ENCODE measurements around the gene FAM3C. TPM values are rescaled to one million over a fixed set of nuclear protein-coding genes. Genes with fewer than 3 reads are reported as not detected.

The FAM3C gene
- total RNA-seq, 4 donors from 2014 or later: 44.3 to 129 (median 49.0) TPM

- no peak for TF ChIP-seq CTCF (IDR thresholded peaks at IDR 0.05)
- no peak for ATAC-seq (ENCODE audit: low FRiP score)
- no peak for DNase-seq (ENCODE audit: low spot score)
Measured at GRCh38 chr7:121397822-121398221, 1.7 kb upstream of the FAM3C start.

GRCh38 chr7:121397361-121397760 is 1.3 kb upstream of the FAM3C start:
- ATAC-seq (ENCODE audit: low FRiP score) (no peak), DNase-seq (ENCODE audit: low spot score) (no peak)
- no peak for TF ChIP-seq CTCF (IDR thresholded peaks at IDR 0.05)

GRCh38 chr7:121395494-121395960 is 581 bp downstream of the FAM3C start:
- no peak for TF ChIP-seq CTCF (IDR thresholded peaks at IDR 0.05)
- DNase-seq (ENCODE audit: low spot score): no peak
- ATAC-seq (ENCODE audit: low FRiP score): no peak

- DNase-seq (ENCODE audit: low spot score) (no peak), ATAC-seq (ENCODE audit: low FRiP score) (peak; percentile 29)
- no peak for TF ChIP-seq CTCF (IDR thresholded peaks at IDR 0.05)
Measured at GRCh38 chr7:121394709-121395140, 1.4 kb downstream of the FAM3C start.

GRCh38 chr7:121393005-121393366 is 3.1 kb downstream of the FAM3C start:
- ATAC-seq (ENCODE audit: low FRiP score) (no peak), DNase-seq (ENCODE audit: low spot score) (no peak)
- no peak for TF ChIP-seq CTCF (IDR thresholded peaks at IDR 0.05)

GRCh38 chr7:121392277-121393004 is 3.7 kb downstream of the FAM3C start:
- ATAC-seq (ENCODE audit: low FRiP score): no peak
- TF ChIP-seq CTCF (IDR thresholded peaks at IDR 0.05): no peak
- DNase-seq (ENCODE audit: low spot score): no peak

- no peak for TF ChIP-seq CTCF (IDR thresholded peaks at IDR 0.05)
- DNase-seq (ENCODE audit: low spot score) (no peak), ATAC-seq (ENCODE audit: low FRiP score) (no peak)
Measured at GRCh38 chr7:121391686-121392085, 4.4 kb downstream of the FAM3C start.
